ENCODE measurements around the gene MORF4L1. TPM values are rescaled to one million over a fixed set of nuclear protein-coding genes. Genes with fewer than 3 reads are reported as not detected.

The MORF4L1 gene
- total RNA-seq (402 TPM), polyA plus RNA-seq (100 to 1,000 TPM; 271 to 324 (median 292) TPM)

- Mint-ChIP-seq H3K9me3 (no peaks in the 10 kb centered on the region), H3K27me3 (peaks cover 16% of the 10 kb centered on the region), H3K4me3 (peak within 1 kb of the TSS; percentile 97 to 100 (median 100)), H3K27ac (peak within 1 kb of the TSS; percentile 100), H3K36me3 (peaks cover 13% of the 10 kb centered on the region), H3K4me1 (peaks cover 16 to 41% (median 28%) of the 10 kb centered on the region in 4 donors)
- Histone ChIP-seq H3K27ac (ENCODE audit: insufficient read depth, low read length, poor library complexity, severe bottlenecking) (peak within 1 kb of the TSS; percentile 100), H3K4me1 (ENCODE audit: control insufficient read depth, insufficient read depth, low read length, poor library complexity, severe bottlenecking) (peaks cover 37% of the 10 kb centered on the region), H3K9me3 (ENCODE audit: control insufficient read depth in 2 of 2, low read length in 2 of 2) (no peaks in the 10 kb centered on the region), H3K4me3 (ENCODE audit: low read depth, low read length) (peak within 1 kb of the TSS; percentile 98), H3K27me3 (ENCODE audit: control insufficient read depth, insufficient read depth, low read length) (no peaks in the 10 kb centered on the region), H3K36me3 (ENCODE audit: control insufficient read depth, insufficient read depth, low read length) (no peaks in the 10 kb centered on the region)
- DNase-seq (peak; percentile 93 to 97 (median 96)), ATAC-seq (ENCODE audit: low read depth in 2 of 2) (peak; percentile 84 to 88)
Observed at GRCh38 chr15:78872155-78872971, at the start of gene MORF4L1. MORF4L1 (plus strand) TSS chr15:78872890; CDS start chr15:78873018, 128 bp downstream.

DNA sequence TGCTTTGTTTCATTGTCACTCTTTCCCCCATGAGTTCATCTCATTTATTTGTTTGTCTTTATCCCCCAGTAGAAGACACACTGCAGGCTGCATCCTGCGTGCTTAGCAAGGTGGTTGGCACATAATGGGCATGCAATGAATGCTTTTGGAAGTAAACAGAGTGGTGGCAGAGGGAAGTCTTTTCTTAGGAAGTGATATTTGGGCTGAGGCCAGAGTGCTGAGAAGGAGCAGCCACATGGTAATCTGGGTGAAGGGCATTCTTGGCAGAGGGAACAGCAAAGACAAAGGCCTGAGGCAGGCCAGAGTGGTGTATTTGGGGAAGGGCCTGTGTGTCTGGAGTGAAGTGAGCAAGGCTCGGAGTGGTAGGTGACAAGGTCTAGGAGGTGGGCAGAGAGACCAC, 43.8 kb upstream of the MORF4L1 start:
- DNase-seq (no peak), ATAC-seq (ENCODE audit: low read depth in 2 of 2) (no peak)
- Histone ChIP-seq H3K27me3 (ENCODE audit: control insufficient read depth, insufficient read depth, low read length) (no peaks in the 10 kb centered on the region), H3K27ac (ENCODE audit: insufficient read depth, low read length, poor library complexity, severe bottlenecking) (no peak overlapping the region), H3K9me3 (ENCODE audit: control insufficient read depth in 2 of 2, low read length in 2 of 2) (no peaks in the 10 kb centered on the region), H3K4me3 (ENCODE audit: low read depth, low read length) (no peak overlapping the region), H3K4me1 (ENCODE audit: control insufficient read depth, insufficient read depth, low read length, poor library complexity, severe bottlenecking) (peaks cover 5% of the 10 kb centered on the region), H3K36me3 (ENCODE audit: control insufficient read depth, insufficient read depth, low read length) (no peaks in the 10 kb centered on the region)
- no peaks in the 10 kb centered on the region for H3K36me3 Mint-ChIP-seq
- no peaks in the 10 kb centered on the region for H3K9me3 Mint-ChIP-seq
- no peak overlapping the region for H3K27ac Mint-ChIP-seq
- no peak overlapping the region for H3K4me3 Mint-ChIP-seq
- peaks cover 24% of the 10 kb centered on the region for H3K27me3 Mint-ChIP-seq
- peaks cover 0 to 6% (median 0%) of the 10 kb centered on the region in 4 donors for H3K4me1 Mint-ChIP-seq

GRCh38 chr15:78830514-78831228, 42.0 kb upstream of the MORF4L1 start:
- Histone ChIP-seq H3K9me3 (ENCODE audit: control insufficient read depth in 2 of 2, low read length in 2 of 2) (no peaks in the 10 kb centered on the region), H3K4me3 (ENCODE audit: low read depth, low read length) (no peak overlapping the region), H3K27ac (ENCODE audit: insufficient read depth, low read length, poor library complexity, severe bottlenecking) (no peak overlapping the region), H3K36me3 (ENCODE audit: control insufficient read depth, insufficient read depth, low read length) (no peaks in the 10 kb centered on the region), H3K27me3 (ENCODE audit: control insufficient read depth, insufficient read depth, low read length) (no peaks in the 10 kb centered on the region), H3K4me1 (ENCODE audit: control insufficient read depth, insufficient read depth, low read length, poor library complexity, severe bottlenecking) (peaks cover 5% of the 10 kb centered on the region)
- Mint-ChIP-seq H3K36me3 (no peaks in the 10 kb centered on the region), H3K27me3 (peaks cover 18% of the 10 kb centered on the region), H3K9me3 (no peaks in the 10 kb centered on the region), H3K4me1 (peaks cover 0 to 6% (median 0%) of the 10 kb centered on the region in 4 donors), H3K4me3 (peak overlapping the region in 3 of 4 donors; percentile 58 to 84 (median 77)), H3K27ac (no peak overlapping the region)
- DNase-seq, result no peak
- no peak for ATAC-seq (ENCODE audit: low read depth in 2 of 2)

GRCh38 chr15:78831229-78832207, 41.2 kb upstream of the MORF4L1 start:
- peaks cover 5% of the 10 kb centered on the region for H3K4me1 ChIP-seq (ENCODE audit: control insufficient read depth, insufficient read depth, low read length, poor library complexity, severe bottlenecking)
- DNase-seq (no peak), ATAC-seq (ENCODE audit: low read depth in 2 of 2) (no peak)
- no peaks in the 10 kb centered on the region for H3K36me3 ChIP-seq (ENCODE audit: control insufficient read depth, insufficient read depth, low read length)
- H3K4me3 ChIP-seq (ENCODE audit: low read depth, low read length), result no peak overlapping the region
- Mint-ChIP-seq H3K9me3 (no peaks in the 10 kb centered on the region), H3K27ac (no peak overlapping the region), H3K4me3 (peak overlapping the region in 2 of 4 donors; percentile 46 to 58), H3K27me3 (peaks cover 26% of the 10 kb centered on the region), H3K36me3 (no peaks in the 10 kb centered on the region), H3K4me1 (peaks cover 0 to 6% (median 0%) of the 10 kb centered on the region in 4 donors)
- no peak overlapping the region for H3K27ac ChIP-seq (ENCODE audit: insufficient read depth, low read length, poor library complexity, severe bottlenecking)
- H3K9me3 ChIP-seq (ENCODE audit: control insufficient read depth in 2 of 2, low read length in 2 of 2), result no peaks in the 10 kb centered on the region
- H3K27me3 ChIP-seq (ENCODE audit: control insufficient read depth, insufficient read depth, low read length), result no peaks in the 10 kb centered on the region

DNA sequence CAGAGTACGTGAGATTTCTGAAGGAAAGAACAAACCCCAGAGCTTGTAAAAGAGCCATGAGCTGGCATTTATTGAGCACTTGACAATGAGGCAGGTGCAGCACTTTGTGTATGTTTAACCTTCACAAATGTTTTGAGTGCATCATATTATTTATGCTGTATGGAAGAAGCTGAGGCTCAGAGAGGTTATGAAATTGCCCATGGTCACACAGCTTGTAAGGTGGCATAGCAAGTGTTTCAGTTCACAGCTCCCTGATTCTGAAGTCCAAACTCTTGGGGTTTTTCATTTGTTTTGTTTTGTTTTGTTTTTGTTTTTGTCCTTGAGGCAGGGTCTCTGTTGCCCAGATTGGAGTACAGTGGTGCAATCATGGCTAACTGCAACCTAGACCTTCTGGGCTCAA, 36.4 kb upstream of the MORF4L1 start:
- no peak for ATAC-seq (ENCODE audit: low read depth in 2 of 2)
- H3K4me3 Mint-ChIP-seq, result no peak overlapping the region
- no peak overlapping the region for H3K27ac Mint-ChIP-seq

DNA sequence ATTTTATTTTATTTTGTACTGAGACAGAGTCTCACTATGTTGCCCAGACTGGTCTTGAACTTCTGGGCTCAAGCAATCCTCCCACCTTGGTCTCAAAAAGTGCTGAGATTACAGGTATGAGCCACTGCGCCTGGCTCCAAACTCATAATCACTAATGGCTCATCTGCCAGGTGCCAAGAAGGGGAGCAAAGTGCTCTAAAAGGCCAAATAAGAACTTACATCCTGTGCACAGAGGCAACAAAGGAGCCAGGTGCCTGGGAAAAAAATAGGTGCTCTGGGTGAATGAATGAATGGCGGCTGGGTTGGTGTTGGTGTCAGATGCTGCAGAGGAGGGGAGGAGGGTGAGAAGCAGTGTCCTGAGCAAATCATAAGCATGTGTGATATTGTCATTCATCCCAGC, 35.6 kb upstream of the MORF4L1 start:
- no peak for DNase-seq
- Mint-ChIP-seq H3K36me3 (no peaks in the 10 kb centered on the region), H3K9me3 (peaks cover 0 to 2% (median 0%) of the 10 kb centered on the region in 7 donors), H3K4me3 (no peak overlapping the region), H3K27me3 (peaks cover 15% of the 10 kb centered on the region), H3K4me1 (no peaks in the 10 kb centered on the region), H3K27ac (no peak overlapping the region)
- Histone ChIP-seq H3K36me3 (ENCODE audit: control insufficient read depth, insufficient read depth, low read length) (no peaks in the 10 kb centered on the region), H3K27me3 (ENCODE audit: control insufficient read depth, insufficient read depth, low read length) (no peaks in the 10 kb centered on the region), H3K4me1 (ENCODE audit: control insufficient read depth, insufficient read depth, low read length, poor library complexity, severe bottlenecking) (no peaks in the 10 kb centered on the region), H3K9me3 (ENCODE audit: control insufficient read depth in 2 of 2, low read length in 2 of 2) (no peaks in the 10 kb centered on the region), H3K4me3 (ENCODE audit: low read depth, low read length) (no peak overlapping the region), H3K27ac (ENCODE audit: insufficient read depth, low read length, poor library complexity, severe bottlenecking) (no peak overlapping the region)
- ATAC-seq (ENCODE audit: low read depth in 2 of 2), result no peak

More for the DNA sequence above, 36.4 kb upstream of the MORF4L1 start:
- Mint-ChIP-seq H3K9me3 (peaks cover 0 to 2% (median 0%) of the 10 kb centered on the region in 7 donors), H3K27me3 (peaks cover 21% of the 10 kb centered on the region), H3K4me1 (peaks cover 0 to 3% (median 0%) of the 10 kb centered on the region in 4 donors), H3K36me3 (no peaks in the 10 kb centered on the region)
- H3K36me3 ChIP-seq (ENCODE audit: control insufficient read depth, insufficient read depth, low read length), result no peaks in the 10 kb centered on the region
- no peaks in the 10 kb centered on the region for H3K9me3 ChIP-seq (ENCODE audit: control insufficient read depth in 2 of 2, low read length in 2 of 2)
- no peak overlapping the region for H3K27ac ChIP-seq (ENCODE audit: insufficient read depth, low read length, poor library complexity, severe bottlenecking)
- no peaks in the 10 kb centered on the region for H3K27me3 ChIP-seq (ENCODE audit: control insufficient read depth, insufficient read depth, low read length)
- no peak for DNase-seq
- no peak overlapping the region for H3K4me3 ChIP-seq (ENCODE audit: low read depth, low read length)
- no peaks in the 10 kb centered on the region for H3K4me1 ChIP-seq (ENCODE audit: control insufficient read depth, insufficient read depth, low read length, poor library complexity, severe bottlenecking)

DNA sequence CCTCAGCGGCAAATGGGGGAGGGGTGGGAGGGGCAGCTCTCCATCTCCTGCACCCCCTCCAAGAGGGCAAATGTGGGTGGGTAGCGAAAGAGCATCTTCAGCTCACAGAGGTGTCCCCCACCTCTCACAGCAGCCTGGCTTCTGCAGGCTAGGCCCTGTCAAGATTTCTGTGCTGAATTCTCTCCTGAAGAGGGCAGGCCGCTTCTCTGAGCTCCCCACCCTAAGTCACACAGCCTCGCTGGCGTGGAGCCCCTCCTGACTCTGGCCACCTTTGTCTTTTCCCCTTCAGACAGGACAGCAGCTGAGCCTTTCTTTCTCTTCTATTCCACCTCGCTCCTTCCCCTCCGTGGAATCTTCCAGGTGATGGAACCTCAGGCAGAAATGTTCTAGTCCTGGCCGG, 35.1 kb upstream of the MORF4L1 start:
- Histone ChIP-seq H3K27me3 (ENCODE audit: control insufficient read depth, insufficient read depth, low read length) (no peaks in the 10 kb centered on the region), H3K9me3 (ENCODE audit: control insufficient read depth in 2 of 2, low read length in 2 of 2) (no peaks in the 10 kb centered on the region), H3K27ac (ENCODE audit: insufficient read depth, low read length, poor library complexity, severe bottlenecking) (no peak overlapping the region), H3K4me1 (ENCODE audit: control insufficient read depth, insufficient read depth, low read length, poor library complexity, severe bottlenecking) (no peaks in the 10 kb centered on the region), H3K36me3 (ENCODE audit: control insufficient read depth, insufficient read depth, low read length) (no peaks in the 10 kb centered on the region), H3K4me3 (ENCODE audit: low read depth, low read length) (no peak overlapping the region)
- Mint-ChIP-seq H3K36me3 (no peaks in the 10 kb centered on the region), H3K4me1 (no peaks in the 10 kb centered on the region), H3K27ac (no peak overlapping the region), H3K9me3 (peaks cover 0 to 2% (median 0%) of the 10 kb centered on the region in 7 donors), H3K27me3 (peaks cover 14% of the 10 kb centered on the region), H3K4me3 (no peak overlapping the region)
- no peak for ATAC-seq (ENCODE audit: low read depth in 2 of 2)
- DNase-seq, result no peak

Data from CD4-positive, CD25-positive, alpha-beta regulatory T cell (primary cell).